ENCODE data around the gene AGAP1.
"Not testable (repeated sequence)": the region's sequence is repeated elsewhere in the genome, so short reads cannot be mapped to it uniquely, and the experiment has no call there.

Gene AGAP1

DNA sequence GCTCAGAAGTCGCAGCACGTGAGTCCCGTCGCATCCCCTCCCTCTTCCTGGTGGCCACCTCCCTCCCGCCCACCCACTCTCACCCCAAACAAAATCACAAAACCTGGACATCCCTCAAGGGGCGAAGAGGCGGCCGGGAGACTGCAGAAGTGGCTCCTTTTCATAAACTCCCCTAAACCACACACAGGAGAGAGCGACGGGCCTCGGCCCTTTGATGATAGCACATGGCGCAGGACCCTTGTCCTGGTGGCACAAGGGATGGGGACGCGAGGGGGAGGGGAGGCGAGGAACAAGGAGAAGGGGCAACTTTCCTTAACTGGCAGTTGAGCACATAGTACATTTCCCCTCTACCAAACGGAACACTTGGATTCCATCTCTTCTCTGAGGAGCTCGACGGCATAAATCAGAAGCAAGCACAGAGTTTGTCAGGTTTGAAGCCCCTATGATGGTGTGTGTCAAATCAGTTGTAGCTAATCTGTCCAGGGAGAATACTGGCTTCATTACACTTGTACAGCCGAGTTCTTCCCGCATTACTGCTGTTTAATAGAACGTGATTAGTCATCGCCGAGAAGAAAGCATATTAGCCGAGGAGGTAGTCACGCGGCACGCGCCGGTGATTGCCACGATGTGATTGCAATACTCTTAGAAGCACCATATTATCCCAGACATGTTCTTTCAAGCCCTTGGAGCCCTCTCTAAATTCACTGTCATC, 630.5 kb downstream of the AGAP1 start:
- no peak for DNase-seq

DNA sequence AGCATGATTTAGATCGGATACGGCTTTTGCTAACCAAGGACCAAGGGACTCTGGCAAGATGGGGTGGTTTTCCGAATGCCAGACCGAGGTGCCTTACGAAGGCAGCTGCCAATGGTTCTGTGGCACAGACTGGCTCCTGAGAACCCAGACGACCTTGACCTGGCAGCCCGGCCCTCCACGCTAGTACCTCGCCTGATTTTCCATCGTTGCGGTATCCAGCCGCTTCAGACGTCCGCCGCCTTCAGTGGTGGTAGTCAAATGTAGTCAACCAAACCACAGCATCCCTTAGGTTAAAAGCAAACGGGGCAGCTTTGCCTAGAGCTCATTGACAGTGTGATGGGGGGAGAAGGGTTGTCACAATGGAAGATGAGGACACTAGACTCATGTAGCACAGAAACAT, 631.7 kb downstream of the AGAP1 start:
- DNase-seq = no peak

DNA sequence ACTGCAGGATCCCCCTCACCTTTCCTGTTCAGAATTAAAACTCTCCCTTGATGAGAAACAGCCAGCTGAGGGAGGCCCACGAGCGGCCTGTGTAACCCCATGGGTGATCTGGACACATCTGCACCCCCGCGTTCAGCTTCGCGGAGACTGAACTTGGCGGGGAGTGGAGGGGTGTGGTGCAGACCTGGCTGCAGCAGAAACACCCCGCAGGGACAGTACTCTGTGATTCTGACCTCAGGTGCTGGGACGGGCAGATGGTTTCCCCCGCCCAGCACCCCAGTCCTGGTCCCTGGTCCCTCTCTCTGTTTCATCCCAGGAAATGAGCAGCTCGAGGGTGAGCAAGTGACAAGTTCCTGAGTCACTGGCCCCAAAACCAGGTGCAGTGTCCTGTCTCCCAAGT, 633.2 kb downstream of the AGAP1 start:
- no peak for DNase-seq

DNA sequence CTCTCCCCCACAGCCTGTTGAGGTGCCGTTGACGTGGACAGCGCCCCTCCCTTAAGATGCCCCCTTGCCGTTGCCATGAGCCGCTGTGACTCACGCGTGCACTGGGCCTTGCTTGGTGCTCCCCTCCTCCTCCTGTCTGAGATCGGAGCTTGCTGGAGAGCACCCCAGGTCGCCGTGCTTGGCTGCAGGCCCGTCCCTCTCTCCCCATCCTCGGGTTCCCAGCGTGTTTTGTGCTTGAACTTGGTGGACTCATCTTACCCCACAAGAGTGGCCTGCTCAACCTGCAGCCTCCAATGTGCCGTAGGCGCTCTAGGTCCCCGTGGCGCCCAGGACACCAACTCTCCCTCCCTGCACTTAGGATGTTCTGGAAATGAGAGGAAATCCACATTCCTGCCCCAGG, 634.5 kb downstream of the AGAP1 start:
- no peak for DNase-seq

DNA sequence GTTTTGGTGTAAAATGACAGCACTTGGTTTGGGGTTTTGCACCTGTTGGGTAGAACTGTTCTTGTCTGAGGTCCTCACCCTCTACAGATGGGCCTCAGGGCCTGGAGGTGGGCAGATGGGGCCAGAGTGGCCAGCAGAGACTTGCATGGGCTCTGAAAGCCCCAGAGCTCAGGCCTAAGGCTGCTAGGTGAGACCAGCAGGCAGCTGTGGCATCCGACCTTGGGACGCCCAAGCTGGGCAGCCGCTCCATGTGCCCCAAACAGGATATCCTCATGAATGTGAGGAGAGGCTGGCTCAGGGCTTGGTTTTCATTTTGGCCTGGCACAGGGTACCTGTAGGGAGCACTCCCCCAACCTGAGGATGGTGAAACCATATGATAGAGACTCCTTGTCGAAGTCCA, 636.1 kb downstream of the AGAP1 start:
- no peak for DNase-seq

DNA sequence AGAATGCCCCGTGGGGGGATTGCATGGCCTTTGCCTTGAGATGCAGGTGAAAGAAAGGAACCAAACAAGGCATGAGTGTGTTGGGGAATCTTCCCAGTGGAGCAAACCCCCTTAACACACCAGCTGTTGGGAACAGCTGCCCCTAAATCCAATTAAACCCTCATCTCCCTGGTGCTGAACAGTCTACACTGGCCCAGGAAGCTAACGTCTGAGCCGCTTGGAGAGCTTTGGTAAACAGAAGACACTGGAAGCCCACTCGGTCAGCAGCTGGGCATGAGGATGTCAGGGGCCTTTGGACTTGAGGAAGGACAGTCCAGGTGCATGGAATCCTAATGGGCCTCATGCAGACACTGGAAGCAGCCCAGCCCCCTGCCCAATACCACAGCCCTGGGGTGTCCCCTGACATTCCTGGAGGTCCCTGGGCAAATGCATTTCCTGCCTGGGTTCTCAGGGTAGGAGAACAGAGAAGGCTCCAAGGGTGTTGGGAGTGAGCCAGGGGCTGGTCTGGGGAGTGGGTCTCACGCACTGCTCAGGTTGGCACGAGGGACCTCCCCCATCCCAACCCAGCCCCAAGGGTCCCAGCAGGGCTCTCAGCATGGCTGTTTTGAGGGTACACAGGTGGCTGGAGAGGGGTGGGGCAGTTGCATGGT, 636.6 kb downstream of the AGAP1 start:
- no peak for DNase-seq

DNA sequence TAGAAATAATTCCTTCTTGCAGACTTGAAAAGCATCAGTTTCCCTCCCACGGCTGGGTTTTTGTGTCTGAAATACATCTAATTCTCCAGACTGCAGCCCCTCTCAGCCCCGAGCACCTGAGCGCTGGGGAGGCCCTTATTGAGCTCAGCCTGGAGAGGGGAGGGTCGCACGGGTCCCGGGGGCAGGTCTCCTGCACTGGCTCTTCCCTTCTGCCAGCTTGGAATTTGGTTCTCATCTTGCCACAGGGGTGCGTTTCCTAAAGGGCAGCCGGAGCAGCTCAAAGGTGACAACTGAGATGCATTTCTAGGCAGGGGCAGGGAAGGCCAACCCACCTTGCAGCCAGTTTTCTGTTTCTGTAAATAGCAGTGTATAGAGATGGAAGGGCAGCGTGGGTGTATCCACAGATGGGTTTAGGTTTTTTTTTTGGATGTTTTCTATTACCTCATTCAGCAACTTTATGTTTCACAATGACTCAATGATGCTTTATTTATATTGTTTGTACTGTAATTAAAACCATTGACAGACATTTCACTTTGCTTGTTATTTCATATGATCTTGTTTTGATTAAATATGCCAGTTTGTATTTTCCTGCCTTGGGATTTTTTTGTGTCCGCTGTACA, 637.3 kb downstream of the AGAP1 start:
- no peak for DNase-seq

DNA sequence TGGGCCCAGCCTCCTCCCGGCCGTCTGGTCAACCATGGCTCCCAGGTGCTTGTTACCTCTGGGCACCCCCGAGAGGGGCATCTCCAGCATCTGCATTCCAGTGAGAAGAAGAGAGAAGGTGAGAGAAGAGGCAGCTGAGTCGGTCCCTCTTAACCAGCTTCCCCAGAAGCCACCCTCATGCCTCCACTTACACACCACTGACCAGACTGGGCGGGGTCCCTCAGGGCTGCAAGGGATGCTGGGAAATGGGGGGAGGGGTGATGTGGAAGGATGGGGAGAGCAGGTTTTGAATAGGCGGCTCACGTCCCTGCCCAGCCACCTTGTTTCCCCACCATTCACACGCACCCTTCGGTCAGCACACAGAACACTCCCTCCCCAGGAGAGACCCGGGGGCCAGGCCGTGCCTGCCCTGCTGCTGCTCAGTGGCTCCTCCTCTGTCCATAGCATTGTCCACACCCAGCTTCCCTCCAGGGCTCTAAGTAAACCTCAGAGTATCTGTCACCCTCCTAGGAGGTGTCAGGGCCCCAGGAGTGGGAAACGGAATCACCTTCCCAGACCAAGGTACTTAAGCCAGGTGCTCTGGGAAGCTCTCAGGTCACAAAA, 639.7 kb downstream of the AGAP1 start:
- DNase-seq = no peak

DNA sequence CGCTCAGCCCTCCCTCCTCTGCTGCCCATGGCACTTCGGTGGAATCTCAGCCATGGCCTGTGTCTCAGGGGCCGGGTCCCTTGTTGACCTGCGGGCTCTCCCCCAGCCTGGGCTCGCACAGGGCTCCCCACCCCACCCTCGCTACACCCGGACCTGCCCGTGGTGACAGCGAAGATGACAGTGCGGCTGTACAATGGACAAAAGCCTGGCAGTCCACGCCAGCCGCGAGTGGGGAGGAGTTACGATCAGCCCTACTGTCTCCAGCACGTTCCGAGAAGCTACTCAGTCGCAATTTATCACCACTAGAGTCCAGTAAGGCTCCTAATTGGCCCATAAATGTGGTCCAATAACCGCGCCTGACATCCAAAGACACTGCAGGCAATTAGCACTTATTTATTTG, 642.7 kb downstream of the AGAP1 start:
- no peak for DNase-seq

DNA sequence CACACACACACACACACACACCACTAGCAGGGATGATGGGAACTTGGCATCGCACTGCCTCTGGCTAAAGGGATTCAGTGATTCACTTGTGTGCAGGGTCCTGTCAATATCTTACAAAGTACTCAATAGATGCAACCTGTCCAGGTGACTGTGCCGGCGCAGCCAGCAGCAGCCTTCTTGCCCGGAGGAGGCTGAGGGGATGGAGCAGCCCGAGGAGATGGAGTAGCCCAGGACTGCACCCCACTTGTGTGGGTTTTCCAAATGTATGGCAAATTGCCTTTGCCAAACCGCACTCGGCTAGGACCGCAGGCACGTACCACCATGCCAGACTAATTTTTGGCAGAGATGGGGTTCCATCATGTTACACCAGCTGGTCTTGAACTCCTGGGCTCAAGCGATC, 643.2 kb downstream of the AGAP1 start:
- no peak for DNase-seq

DNA sequence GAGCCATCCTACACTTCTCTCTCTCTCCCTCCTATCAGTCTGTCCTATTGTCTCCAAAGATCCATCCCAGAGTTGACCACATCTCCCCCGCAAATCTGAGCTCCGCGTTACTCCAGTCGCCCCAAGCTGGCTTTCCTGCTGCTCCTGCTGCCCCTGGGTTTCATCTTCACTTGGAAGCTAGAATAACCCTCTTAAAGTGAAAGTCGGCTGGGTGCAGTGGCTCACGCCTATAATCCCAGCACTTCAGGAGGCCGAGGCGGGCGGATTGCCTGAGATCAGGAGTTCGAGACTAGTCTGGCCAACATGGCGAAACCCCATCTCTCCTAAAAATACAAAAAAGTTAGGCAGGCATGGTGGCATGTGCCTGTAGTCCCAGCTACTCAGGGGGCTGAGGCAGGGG, 647.8 kb downstream of the AGAP1 start:
- not testable (repeated sequence) for DNase-seq

DNA sequence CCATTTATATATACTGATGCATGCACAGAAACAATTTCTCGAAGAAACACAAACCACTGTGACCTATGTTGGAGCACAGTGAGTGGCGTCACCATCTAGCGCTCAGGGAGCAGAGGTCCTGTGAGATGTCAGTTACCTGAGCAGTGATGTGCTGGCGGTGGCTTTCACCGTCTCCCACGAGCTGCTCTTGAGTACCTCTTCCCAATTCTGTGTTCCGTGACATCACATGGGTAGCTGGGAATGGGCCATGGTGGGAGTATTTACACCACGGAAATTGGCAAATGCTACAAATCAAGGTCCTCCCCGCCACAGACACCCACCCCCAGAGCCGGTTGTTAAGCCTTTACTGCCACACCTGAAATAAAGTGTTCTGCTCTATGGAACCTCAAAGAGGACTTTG, 650.0 kb downstream of the AGAP1 start:
- DNase-seq = no peak

DNA sequence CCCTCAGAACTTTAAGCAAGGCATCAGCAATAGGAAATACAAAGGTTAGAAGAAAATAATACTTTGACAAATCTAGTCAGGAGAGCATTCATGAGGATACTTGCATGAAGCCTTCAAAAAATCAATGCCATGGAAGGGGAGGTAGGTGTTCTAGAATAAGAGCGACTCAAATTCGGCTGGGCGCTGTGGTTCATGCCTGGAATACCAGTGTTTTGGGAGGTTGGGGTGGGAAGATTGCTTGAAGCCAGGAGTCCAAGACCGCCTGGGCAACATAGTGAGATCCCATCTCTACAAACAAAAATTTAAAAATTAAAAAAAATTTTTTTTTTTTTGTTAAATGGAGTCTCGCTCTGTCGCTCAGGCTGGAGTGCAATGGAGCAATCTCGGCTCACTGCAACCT, 652.6 kb downstream of the AGAP1 start:
- DNase-seq = no peak

DNA sequence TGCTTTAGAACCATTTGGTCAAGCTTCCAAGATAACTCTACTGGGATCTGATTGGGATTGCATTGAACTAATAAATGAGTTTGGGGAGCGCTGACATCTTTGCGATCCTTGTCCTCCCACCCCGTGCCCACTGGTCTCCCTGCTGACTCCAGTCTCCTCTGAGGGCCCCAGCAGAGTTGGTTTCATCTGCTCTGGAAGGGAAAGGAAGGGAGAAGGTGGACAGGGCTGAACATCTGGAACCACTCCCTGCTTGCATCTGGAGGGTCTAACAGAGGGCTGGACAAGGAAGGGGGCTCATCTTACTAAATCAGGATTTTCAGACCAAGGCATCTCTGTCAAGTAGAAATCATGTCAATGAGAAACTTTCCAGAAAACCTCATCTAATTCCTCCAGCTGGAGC, 661.6 kb downstream of the AGAP1 start:
- no peak for DNase-seq

DNA sequence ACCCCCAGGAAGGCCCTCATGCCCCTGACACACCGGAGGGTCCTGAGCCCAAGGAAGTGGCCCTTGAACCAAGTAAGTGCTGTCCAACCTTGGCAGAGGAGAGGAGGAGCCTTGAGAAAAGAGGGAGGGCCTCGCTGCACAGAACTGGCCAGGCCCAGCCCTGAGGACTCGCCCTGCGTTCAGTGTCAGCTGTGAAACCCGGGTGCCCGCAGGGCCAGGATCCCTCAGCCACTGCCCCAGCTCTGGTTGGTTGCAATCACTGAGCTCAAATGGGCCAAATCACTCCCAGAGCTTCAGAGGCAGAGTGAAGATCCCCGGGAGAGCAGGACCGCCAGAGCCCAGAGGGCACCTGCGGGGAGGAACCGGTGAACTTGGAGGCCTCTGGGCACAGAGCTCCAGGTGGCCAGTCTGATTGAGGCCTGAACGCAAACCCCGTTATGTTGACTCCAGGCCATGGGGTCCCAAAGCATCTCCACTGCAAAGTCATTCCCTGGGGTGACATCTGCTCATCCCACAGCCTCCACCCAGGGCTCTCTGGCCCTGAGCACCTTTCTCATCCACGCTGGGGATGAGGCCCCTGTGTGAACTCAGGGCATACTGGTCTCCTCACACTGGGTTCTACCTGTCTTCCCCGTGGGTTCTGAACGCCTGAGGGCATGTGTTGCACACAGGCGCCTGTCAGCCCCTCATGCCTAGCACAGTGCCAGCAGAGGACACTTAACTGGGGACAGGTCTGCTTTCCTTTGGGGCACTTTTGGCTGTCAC, 662.4 kb downstream of the AGAP1 start:
- DNase-seq = no peak

DNA sequence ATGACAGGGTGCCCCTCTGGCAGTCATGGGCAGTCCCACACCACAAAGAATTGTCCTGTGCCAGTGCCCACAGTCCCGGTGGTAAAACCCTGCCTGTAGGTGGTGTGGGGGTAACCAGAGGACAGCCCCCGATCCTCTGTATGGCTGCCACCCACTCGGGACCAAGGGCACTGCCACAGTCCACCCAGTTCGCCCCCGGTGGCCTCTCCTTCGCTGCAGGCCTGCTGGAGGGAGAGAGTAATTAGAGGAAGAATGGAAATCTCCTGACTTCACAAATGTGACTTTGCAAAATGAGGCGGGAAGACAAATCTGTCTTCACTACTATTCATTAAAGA, 663.0 kb downstream of the AGAP1 start:
- no peak for DNase-seq

DNA sequence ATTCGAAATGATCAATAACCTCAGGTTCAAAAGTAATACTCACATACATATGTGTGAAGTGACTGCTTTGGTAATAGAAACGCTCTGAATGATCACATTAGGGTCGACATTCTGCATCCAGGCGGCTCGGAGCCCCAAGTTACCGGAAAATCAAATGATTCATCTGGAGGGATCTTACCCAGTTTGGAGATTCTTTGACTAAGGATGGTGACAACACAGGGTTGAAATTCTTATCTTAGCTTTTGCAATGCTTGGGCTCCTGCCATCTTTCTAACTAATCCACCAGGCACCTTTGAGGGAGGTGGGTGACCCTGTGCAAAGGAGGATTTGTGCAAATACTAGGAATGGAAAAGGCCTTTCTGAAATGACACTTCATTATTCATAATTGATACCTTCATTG, 663.5 kb downstream of the AGAP1 start:
- no peak for DNase-seq

DNA sequence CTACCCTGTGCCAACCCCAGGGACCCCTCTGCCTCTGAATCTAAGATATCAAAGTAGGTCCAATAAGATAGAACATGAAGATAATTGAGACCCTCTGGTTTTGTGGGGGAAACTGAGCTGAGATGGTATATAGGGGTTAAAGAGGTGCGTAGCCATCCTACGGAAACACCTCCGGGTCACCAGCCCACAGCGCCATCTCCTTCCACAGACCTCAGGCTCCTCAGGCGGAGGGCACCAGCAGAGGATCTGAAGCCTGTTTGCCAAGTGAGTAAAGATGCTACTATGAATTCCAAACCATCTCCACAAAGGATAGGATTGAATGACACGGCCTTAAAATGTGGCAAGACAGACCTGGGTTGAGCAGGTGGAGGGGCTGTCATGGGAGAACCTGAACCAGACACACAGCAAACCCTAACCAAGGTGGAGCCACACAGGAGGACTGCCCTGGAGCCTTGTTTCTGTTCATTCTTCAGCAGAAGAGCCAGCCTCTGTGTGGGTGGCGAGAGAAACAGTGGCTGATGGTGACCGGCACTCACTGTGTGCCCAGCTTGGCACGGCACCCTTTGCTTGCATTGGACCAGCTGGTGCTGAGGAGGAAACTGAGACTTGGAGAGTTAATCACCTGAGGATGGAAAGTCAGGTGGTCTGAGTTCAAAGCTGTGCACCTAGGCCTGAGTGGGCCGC, 664.1 kb downstream of the AGAP1 start:
- DNase-seq = no peak

DNA sequence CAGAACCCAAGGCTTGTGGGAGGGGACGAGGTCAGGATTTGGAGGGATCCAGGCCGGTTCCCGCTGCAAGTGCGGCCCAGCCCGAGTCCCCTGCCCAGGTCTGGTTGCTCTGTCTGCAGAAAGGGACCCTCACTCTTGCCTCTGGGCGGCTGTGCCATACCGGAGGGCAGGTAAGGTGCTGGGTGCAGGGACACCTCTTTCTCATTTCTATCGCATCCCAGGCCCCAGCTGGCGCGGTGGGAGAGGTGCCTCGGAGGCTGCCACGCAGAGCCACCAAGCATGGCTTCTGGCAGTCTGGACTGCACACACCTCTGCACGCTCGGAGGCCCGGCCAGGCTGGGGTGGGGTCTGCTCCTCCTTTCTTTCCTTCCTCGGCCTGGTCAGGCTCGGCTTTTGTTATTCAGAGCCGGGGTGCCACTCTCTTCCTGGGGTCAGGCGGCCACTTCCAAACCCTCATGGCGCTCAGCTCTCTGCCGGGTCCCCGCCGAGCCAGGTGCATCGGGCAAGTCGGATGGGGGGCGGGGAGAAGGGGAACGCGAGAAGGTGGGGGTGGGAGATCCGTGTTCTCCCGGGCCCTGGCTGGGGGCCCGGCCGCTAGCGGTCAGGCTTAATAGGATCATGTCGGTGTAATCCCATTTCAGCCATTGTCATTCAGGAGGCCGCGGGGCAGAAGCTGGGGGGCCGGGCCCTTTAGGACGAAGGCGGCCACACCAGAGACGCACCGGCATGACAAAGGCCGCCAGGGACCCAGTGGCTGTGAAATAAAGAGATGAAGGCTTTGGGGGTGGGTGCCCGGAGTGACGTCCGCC, 665.3 kb downstream of the AGAP1 start:
- no peak for DNase-seq

DNA sequence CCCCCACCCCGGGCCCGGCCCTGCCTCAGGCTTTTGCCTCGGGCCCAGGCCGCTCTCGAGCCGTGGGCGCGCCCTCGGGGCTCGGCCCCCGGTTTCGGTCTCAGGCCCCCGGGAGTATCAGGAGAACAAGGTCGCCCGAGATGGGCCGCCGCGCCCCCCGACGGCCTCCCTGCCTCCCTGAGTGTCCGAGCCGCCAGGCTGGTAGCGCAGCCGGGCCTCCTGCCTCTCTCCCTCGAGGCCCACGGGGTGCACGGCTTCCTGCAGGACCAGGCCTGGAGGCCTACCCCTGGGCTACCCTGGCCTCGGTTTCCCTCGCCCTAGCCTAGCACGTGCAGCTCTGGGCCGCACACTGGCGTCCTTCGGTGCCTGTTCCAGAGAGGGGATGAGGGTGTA, 665.9 kb downstream of the AGAP1 start:
- no peak for DNase-seq

DNA sequence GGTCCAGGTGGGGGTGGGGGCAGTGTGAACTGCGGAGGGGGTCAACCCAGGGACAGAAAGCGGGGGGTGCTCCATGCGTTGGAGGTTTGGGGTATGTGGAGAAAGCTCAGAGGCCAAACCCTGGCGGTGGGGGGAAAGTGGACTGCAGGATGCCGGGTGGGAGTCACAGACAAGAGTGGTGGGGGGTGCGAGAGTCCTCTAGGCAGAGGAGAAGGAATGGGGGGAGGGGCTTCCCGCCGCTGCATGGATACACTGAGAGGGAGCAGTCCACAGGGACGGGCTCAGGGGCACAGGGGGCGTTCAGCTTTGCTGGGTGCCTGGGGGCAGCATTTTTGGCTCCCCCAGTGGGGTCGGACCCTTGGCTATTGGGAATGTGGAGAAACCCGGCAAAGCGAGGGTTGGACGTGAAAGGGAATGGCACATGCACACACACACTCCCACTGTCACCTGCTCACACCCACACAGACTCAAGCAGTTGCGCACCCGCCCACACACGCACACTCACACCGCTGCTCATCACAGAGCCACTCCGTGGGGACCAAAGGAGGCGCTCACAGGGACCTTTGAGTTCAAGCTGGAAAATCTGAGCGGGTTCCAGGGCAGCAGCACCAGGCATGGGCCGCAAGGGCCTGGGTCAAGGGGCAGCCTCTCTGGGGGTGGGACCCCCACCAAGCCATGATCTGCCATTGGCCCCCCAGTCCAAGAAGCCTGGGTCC, 666.7 kb downstream of the AGAP1 start:
- no peak for DNase-seq
